H7 (cell line): ENCODE data around the gene LRP3. TPM values are rescaled to one million over a fixed set of nuclear protein-coding genes. Genes with fewer than 3 reads are reported as not detected.

Experiments
- DNase-seq: peaks from one replicate; pipeline ENCODE4 v3.0.0; 2012
- H3K27me3 ChIP-seq: 2 replicates; pipeline ENCODE4 v1.6.0; 2011; ENCODE audit warnings: mild to moderate bottlenecking, low read length; ENCODE audit not compliant: control insufficient read depth, insufficient read depth
- H3K36me3 ChIP-seq: replicated peaks from 2 replicates; pipeline ENCODE4 v1.5.1; 2011; ENCODE audit warnings: low read length; ENCODE audit not compliant: control insufficient read depth, insufficient read depth
- H3K4me3 ChIP-seq: 2 replicates; pipeline ENCODE4 v1.5.1; 2011; ENCODE audit warnings: low read depth, mild to moderate bottlenecking, control low read depth, low read length, moderate library complexity; ENCODE audit not compliant: insufficient read depth
- total RNA-seq: library from RNA; depleted of rRNA; stranded (reverse); fragments of >200 nt; shearing (Covaris generic); gene quantifications from 2 replicates; pipeline ENCODE4 v1.2.3, GENCODE V29; 2014; rRNA removed

Gene LRP3
- total RNA-seq, 1 experiment from 2014 or later = 57.7 TPM

DNA sequence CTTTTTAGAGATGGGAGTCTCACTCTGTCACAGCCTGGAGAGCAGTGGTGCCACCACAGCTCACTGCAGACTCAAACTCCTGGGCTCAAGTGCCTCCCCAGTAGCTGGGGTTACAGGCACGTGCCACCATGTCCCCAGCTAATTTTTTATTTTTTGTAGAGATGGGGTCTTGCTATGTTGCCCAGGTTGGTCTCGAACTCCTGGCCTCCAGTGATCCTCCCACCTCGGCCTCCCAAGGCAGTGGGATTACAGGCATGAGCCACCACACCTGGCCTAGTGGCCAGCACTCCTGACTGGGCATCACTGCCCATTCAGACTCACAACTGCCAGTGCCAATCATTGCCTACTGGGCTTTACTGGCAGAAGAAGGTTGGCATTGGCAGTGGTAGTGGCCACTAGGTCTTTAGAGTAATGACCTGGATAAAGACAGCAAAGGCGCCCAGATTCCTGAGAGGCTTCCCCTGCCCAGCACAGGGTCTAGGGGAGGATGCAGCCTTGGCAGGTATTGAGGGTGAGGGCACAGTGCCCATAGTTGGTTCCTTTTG is 58.4 kb downstream of the LRP3 start:
- no peaks in the 10 kb centered on the region for H3K27me3 ChIP-seq
- DNase-seq = no peak
- H3K36me3 ChIP-seq = no peaks in the 10 kb centered on the region
- H3K4me3 ChIP-seq = no peak overlapping the region

DNA sequence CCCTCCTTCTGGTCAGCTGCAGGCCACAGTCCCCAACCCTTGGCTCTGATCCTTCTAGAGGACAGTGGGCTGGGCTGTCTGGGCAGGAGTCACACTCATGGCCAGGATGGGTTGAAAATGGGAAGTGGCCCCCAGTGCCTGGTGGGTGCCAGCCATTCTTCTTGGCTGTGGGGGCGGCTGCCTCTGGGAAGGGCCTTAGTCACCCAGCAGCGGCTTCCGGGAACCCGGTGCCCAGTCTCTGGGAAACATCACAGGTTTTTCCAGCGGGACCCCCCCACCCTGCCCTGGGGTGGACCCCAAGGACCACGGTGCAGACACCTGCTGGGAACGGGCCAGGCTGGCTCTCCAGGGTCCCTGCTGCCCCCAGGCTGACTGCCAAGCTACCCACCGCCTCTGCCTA is 58.8 kb downstream of the LRP3 start:
- DNase-seq = no peak
- H3K4me3 ChIP-seq = no peak overlapping the region
- H3K36me3 ChIP-seq = no peaks in the 10 kb centered on the region
- H3K27me3 ChIP-seq = no peaks in the 10 kb centered on the region

DNA sequence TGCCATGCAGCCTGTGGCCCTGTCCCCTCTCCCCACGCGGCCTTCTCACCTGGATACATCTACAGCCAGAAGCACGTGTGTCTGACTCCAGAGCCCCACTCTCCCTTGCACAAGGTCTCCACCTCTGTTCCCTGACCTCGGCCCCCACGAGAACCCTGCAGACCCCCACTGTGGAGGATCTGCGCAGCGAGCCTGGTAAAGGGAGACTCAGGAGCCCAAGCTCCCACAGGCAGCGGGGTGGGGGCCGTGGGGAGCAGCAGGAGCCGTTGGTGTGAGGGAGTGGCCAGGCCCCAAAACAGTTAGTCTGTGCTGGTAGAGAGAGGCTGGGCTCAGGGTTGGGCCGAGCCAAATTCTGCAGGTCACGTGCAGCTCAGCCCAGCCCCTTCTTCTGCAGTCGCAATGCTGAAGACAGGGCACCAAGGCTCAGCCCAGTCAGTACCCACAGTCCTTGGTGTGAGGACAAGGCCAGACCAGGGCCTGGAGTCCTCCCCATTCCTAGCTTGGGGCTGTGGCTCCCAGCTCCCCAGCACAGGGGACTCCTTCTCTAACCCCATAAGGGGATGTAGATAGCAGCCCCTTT is 60.2 kb downstream of the LRP3 start:
- Histone ChIP-seq H3K4me3 (no peak overlapping the region), H3K27me3 (no peaks in the 10 kb centered on the region), H3K36me3 (no peaks in the 10 kb centered on the region)
- DNase-seq = peak; percentile 50

DNA sequence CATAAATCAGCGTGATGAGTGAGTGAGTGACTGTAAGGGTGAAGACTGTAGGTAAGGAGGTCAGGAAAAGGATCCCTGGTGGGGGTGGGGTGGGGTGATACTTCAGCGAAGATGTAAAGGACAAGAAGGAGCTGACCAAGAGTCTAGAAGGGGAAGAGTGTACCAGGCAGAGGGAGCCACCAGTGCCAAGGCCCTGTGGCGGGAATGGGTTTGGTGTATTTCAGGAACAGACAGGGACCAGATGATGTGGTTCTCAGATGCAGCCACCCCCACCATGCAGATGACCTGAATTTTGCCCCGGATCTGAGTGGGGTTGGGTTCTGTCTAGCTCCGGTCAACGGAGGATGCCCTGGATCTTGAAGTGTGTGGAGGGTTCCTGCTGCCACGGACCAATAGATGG is 61.7 kb downstream of the LRP3 start:
- Histone ChIP-seq H3K4me3 (no peak overlapping the region), H3K36me3 (no peaks in the 10 kb centered on the region), H3K27me3 (no peaks in the 10 kb centered on the region)
- DNase-seq = no peak

DNA sequence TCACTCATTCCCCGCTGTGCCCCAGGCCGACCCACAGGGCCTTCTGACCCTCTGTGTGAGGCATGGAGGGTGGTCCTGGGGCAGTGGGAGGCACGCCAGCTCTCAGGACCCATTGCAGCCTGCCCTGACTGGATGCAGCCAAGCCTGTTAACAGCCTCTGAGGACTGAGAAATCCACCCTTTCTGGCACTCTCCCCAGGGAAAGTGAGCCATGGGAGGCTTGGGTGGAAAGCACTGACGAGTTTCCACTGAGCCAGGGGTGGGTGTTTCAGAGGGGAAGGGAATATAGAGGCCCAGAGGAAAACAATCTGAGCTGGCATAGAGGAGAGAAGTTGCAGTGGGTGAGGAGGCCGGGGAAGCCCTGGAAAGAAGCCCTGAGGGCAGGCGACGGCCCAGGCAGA is 62.1 kb downstream of the LRP3 start:
- no peak for DNase-seq

DNA sequence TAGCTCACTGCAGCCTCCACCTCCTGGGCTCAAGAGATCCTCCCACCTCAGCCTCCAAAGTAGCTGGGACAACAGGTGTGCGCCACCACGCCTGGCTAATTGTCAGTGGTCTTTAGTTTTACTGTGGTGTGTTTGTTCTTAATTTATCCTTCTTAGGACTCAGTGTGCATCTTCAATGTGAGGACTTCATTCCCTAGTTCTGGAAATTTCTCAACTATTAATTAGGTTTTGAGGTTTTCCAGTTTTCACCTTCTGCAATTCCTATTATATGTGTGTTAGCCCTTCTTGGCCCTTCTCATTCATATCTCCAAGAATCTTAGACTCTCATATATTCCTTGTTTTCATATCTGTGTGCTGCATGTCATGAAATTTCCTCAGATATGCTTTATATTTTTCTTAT is 63.7 kb downstream of the LRP3 start:
- no peak overlapping the region for H3K4me3 ChIP-seq
- DNase-seq = no peak
- no peaks in the 10 kb centered on the region for H3K27me3 ChIP-seq
- no peaks in the 10 kb centered on the region for H3K36me3 ChIP-seq

More for the DNA sequence above, 62.1 kb downstream of the LRP3 start:
- Histone ChIP-seq H3K27me3 (no peaks in the 10 kb centered on the region), H3K36me3 (no peaks in the 10 kb centered on the region), H3K4me3 (no peak overlapping the region)

Other genes starting within 250 kb of the LRP3 start
- 15.7 and 18.6 TPM in 2 replicates for gene CEP89, start 222.4 kb upstream of the LRP3 start, total RNA-seq
- 3.3 and 11.7 TPM in 2 replicates for gene FAAP24, start 222.1 kb upstream of the LRP3 start, total RNA-seq
- gene RHPN2, start 129.4 kb upstream of the LRP3 start, total RNA-seq = 26.6 and 27.0 TPM in 2 replicates
- gene GPATCH1, start 113.1 kb upstream of the LRP3 start, total RNA-seq = 5.5 and 6.5 TPM in 2 replicates
- not detected in 2 replicates for gene WDR88, start 62.2 kb upstream of the LRP3 start, total RNA-seq
- 2.4 and 3.0 TPM in 2 replicates for gene SLC7A10, start 31.5 kb downstream of the LRP3 start, total RNA-seq
- 3.2 and 4.8 TPM in 2 replicates for gene CEBPA, start 108.2 kb downstream of the LRP3 start, total RNA-seq
- gene CEBPG, start 179.4 kb downstream of the LRP3 start, total RNA-seq = 25.8 and 29.4 TPM in 2 replicates